Heart left ventricle (tissue), 16 donors: ENCODE measurements around the gene IPO7. TPM values are rescaled to one million over a fixed set of nuclear protein-coding genes. Genes with fewer than 3 reads are reported as not detected.

ENCODE experiments used
- ATAC-seq, 4 donors: fragments of 200-7000 bp; cut with Tn5 transposase; one replicate each; pipeline ENCODE4 v1.9.1; 2020 to 2022; ENCODE audit warnings: moderate library complexity in 4 of 4, mild to moderate bottlenecking in 3 of 4, moderate number of reproducible peaks in 1 of 4
- DNase-seq, 5 donors: peaks; one replicate each; pipeline ENCODE4 v3.0.0-alpha.2; 2020
- H3K27ac ChIP-seq, 12 donors: fragments of 200-600 bp; sonication (generic) in 4 of 12; one replicate each; pipeline versions ENCODE4 v1.5.0 to v1.8.0; 2016 to 2022; ENCODE audit warnings: mild to moderate bottlenecking in 2 of 12
- H3K27me3 ChIP-seq, 9 donors: fragments of 200-600 bp; sonication (generic) in 2 of 9; one replicate each; pipeline versions ENCODE4 v1.5.1 to v1.8.0; 2016 to 2022; ENCODE audit warnings: mild to moderate bottlenecking in 3 of 9
- H3K36me3 ChIP-seq, 9 donors: fragments of 200-600 bp; sonication (generic) in 2 of 9; one replicate each; pipeline versions ENCODE4 v1.5.0 to v1.8.0; 2018 to 2022; ENCODE audit warnings: mild to moderate bottlenecking in 2 of 9
- H3K4me1 ChIP-seq, 12 donors: fragments of 200-600 bp; sonication (generic) in 4 of 12; one replicate each; pipeline versions ENCODE4 v1.5.0 to v1.8.0; 2016 to 2022; ENCODE audit warnings: mild to moderate bottlenecking in 3 of 12
- H3K4me3 ChIP-seq, 12 donors: fragments of 200-600 bp; sonication (generic) in 4 of 12; one replicate each; pipeline versions ENCODE4 v1.5.0 to v1.8.0; 2017 to 2022; ENCODE audit warnings: mild to moderate bottlenecking in 9 of 12, moderate library complexity in 4 of 12
- H3K9me3 ChIP-seq, 12 donors: fragments of 200-600 bp; sonication (generic) in 4 of 12; one replicate each; pipeline versions ENCODE4 v1.5.0 to v1.8.0; 2016 to 2022; ENCODE audit warnings: mild to moderate bottlenecking in 1 of 12
- CTCF ChIP-seq, 12 donors: fragments of 200-600 bp; sonication (generic) in 4 of 12; IDR thresholded peaks; one replicate each; pipeline versions ENCODE4 v1.5.0 to v1.8.0; 2018 to 2022; ENCODE audit warnings: antibody characterized with exemption in 12 of 12, mild to moderate bottlenecking in 5 of 12
- POLR2A ChIP-seq, 2 donors: fragments of 450-650 bp; IDR thresholded peaks; one replicate each; pipeline ENCODE4 v1.6.1; 2017; ENCODE audit warnings: antibody characterized with exemption in 2 of 2, mild to moderate bottlenecking in 2 of 2, moderate library complexity in 2 of 2
- WGBS, 4 donors: extraction: QIAGEN DNeasy Blood & Tissue Kit in 2 of 4; methylation state at CpG; one replicate each; pipeline versions ENCODE4 v1.1.5 to v1.1.7; 2013 to 2018; 5-methylcytosine and 5-hydroxymethylcytosine counted together
- intact Hi-C, 10 donors: fragments of 100-400 bp; cut with DNase I; formaldehyde crosslinking; loops; one replicate each; pipeline versions ENCODE4 v1.11.1 to v1.14.2; 2022
- polyA plus RNA-seq, 2 donors: library from polyadenylated mRNA; stranded (reverse); fragments of 200-250 nt; gene quantifications; one replicate each; pipeline ENCODE4 v1.2.3, GENCODE V29; 2013
- total RNA-seq, 9 donors: library from RNA; depleted of rRNA in 2 of 9; stranded (reverse); fragments of >200 nt in 2 of 9; fragmentation: NEBNext Ultra II Directional in 3 of 9; extraction: Animal tissue kit (Norgen Biotek cat#: 25700) in 3 of 9; gene quantifications; one replicate each; pipeline versions ENCODE4 v1.1.0 to v1.2.4, GENCODE V29; 2016 to 2023
- donor health status: ischemic (EF 13 %, LVEDD 7.1; RV severe dilation, severe dysfunction).
- donor health status: healthy with polysubstance abuse.
- donor health status: DM: no; HTN: yes; CAD: no.
- donor health status: DM: no; HTN: no; CAD: no.
- donor health status: ischemic (EF 25% LVEDD 6.9; RV normal size, moderate dysfunction).
- donor health status: ischemic (EF 25% LVEDD 5.7; RV mildly dilated, moderate dysfunction).
- donor health status: healthy.
- donor health status: DM: yes; HTN: yes; CAD: no.
- donor health status: ischemic (EF 35%, LVEDD 5.7; RV mildly dilated, moderate dysfunction).
- donor health status: nonischemic (EF 11% LVEDD 7.7; RV severe dilation, severe dysfunction).
- donor health status: DM: yes; HTN: yes; CAD: no.
- donor health status: PGD.
- donor health status: ischemic (EF 29% LVEDD 5.4; RV normal size, mild dysfunction).
- donor health status: nonischemic (EF 23%, LVEDD 6.1; RV moderate dilation, normal function).

IPO7 gene
- total and polyA plus RNA-seq, 11 donors: 25.6 to 200 (median 141) TPM

- Histone ChIP-seq H3K4me3 (peak overlapping the region; percentile 30 to 96 (median 86)), H3K27ac (peak overlapping the region; percentile 96 to 100 (median 98)), H3K4me1 (peaks cover 0 to 27% (median 20%) of the 10 kb centered on the region in 12 donors), H3K9me3 (no peaks in the 10 kb centered on the region), H3K27me3 (no peaks in the 10 kb centered on the region), H3K36me3 (no peaks in the 10 kb centered on the region)
- intact Hi-C loops: loop anchor here in 4 of 10 donors (2.0 to 10.0 kb wide), 7 partner anchors 96 to 494 kb away; partner anchors contain the start of genes TMEM41B (in 2 of the 4), DENND5A (in 1 of the 4) and WEE1 (in 1 of the 4)
- peak; percentile 92 to 94 (median 94) for DNase-seq
- TF ChIP-seq POLR2A (IDR thresholded peaks at IDR 0.05) (peak; percentile 56 to 91), CTCF (IDR thresholded peaks at IDR 0.05) (peak in 2 of 12 donors; percentile 5 to 22)
- WGBS, 4 donors: 0 to 1% (median 0%) methylated on average over 37 to 57 of the region's 57 CpGs
- peak; percentile 20 to 85 (median 76) for ATAC-seq
Measured at GRCh38 chr11:9461063-9461759, 76.8 kb downstream of the IPO7 start.

GRCh38 chr11:9461760-9462134 is 77.3 kb downstream of the IPO7 start:
- H3K27me3 ChIP-seq: no peaks in the 10 kb centered on the region
- TF ChIP-seq POLR2A (IDR thresholded peaks at IDR 0.05) (no peak), CTCF (IDR thresholded peaks at IDR 0.05) (no peak)
- no peaks in the 10 kb centered on the region for H3K36me3 ChIP-seq
- H3K27ac ChIP-seq: peak overlapping the region; percentile 96 to 100 (median 98)
- H3K9me3 ChIP-seq: no peaks in the 10 kb centered on the region
- intact Hi-C loops: loop anchor here in 4 of 10 donors (2.0 to 10.0 kb wide), 7 partner anchors 97 to 494 kb away; partner anchors contain the start of genes TMEM41B (in 2 of the 4), DENND5A (in 1 of the 4) and WEE1 (in 1 of the 4)
- no peak for ATAC-seq
- H3K4me3 ChIP-seq: peak overlapping the region; percentile 30 to 96 (median 86)
- no peak for DNase-seq
- WGBS, 4 donors: 1 to 2% (median 1%) methylated on average over 10 of the region's 10 CpGs
- peaks cover 0 to 27% (median 20%) of the 10 kb centered on the region in 12 donors for H3K4me1 ChIP-seq

DNA sequence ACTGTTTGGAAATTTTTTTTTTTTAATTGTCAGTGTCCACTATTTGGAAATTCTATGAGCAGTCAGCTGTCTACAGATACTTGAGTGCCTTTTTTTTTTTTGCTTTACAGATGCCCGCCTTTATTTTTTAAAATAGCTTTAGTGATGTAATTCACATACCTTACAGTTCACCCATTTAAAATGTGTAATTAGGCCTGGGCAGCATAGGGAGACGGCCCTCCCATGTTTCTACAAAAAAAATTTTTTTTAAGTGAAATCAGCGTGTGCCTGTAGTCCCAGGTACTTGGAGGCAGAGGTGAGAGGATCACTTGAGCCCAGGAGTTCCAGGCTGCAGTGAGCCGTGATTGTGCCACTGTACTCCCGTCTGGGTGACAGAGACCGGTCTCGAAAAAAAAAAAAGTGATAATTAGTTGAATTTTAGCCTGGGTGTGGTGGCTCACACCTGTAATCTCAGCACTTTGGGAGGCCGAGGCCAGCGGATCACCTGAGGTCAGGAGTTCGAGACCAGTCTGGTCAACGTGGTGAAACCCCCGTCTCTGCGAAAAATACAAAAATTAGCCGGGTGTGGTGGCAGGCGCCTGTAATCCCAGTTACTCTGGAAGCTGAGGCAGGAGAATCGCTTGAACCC is 77.8 kb downstream of the IPO7 start:
- ATAC-seq (no peak), DNase-seq (no peak)
- Histone ChIP-seq H3K9me3 (no peaks in the 10 kb centered on the region), H3K4me3 (peak overlapping the region; percentile 30 to 96 (median 86)), H3K27ac (peak overlapping the region; percentile 96 to 100 (median 98)), H3K27me3 (no peaks in the 10 kb centered on the region), H3K4me1 (peaks cover 0 to 27% (median 20%) of the 10 kb centered on the region in 12 donors), H3K36me3 (no peaks in the 10 kb centered on the region)
- TF ChIP-seq CTCF (IDR thresholded peaks at IDR 0.05) (no peak), POLR2A (IDR thresholded peaks at IDR 0.05) (no peak)
- 82 to 85% (median 83%) methylated on average over 16 of the region's 16 CpGs for WGBS, 4 donors
- intact Hi-C loops: loop anchor here in 4 of 10 donors (5.0 to 10.0 kb wide), 6 partner anchors 110 to 495 kb away; partner anchors contain the start of genes TMEM41B (in 2 of the 4), DENND5A (in 1 of the 4) and WEE1 (in 1 of the 4)
